NCI-H345 treated with DMSO at 0.1 percent for 48 hours (cell line): ENCODE results near the gene ABI3BP.

ENCODE experiments used
- DNase-seq: peaks from one replicate; lab custom pipeline; 2025; ENCODE audit not compliant: unreplicated experiment; lab: John Stamatoyannopoulos, UW

Gene ABI3BP

DNA sequence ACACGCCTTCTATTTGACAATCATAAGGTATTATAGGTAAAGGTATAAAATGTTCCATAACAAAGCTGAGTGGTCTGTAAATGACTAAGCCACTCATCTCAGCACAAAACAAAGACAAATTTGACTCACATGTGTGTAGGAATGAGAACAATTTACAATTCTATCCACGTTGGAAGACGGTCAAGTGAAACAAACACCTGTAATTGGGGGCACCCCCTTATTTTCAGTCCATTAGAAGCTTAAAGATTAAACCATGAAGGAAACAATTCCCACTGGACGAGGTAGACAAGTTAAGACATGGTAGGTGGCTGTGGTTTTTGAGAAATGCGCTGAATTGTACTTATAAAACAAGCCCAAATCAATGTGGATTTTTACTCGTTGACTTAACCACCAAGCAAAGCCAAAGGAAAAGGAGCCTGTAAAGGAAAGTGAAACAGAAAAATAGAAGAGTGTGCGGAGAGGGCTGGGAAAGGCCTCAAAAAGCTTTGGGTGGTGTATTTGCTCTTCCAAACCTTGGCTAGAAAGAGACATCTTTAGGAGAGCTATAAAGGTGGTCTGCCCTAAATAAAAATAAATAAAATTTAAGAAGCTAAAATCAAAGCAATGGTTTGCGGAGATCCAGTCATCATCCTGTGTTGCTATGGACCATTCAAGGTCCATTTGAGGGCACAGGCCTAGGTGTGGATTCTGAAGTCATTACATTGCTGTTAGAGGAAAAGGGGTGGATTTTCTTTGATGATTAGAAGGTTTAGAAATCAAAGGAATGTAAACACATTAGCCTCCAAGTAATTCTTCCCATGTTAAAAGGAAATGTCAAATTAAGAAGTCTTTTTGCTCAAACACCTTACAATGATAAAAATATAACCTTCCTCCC, 148.9 kb downstream of the ABI3BP start:
- no peak for DNase-seq

DNA sequence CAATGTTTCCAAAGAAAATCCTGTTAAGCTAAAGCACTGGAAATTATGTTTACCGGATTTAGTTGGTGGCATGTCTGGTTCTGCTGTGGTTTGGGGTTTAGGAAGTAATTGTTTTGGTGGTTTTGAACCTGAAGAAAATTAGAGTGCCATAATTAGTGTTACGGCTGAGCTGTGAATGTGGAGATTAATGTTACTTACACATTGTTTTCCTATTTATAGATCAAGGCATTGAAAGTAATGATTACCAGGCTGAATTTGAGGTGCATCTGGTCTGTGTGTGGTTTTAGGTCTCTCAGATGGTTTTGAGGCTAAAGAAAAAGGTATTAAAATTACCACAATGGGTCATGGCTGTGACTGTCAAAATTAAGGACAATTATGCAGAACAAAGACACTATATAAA, 155.1 kb downstream of the ABI3BP start:
- DNase-seq = no peak

DNA sequence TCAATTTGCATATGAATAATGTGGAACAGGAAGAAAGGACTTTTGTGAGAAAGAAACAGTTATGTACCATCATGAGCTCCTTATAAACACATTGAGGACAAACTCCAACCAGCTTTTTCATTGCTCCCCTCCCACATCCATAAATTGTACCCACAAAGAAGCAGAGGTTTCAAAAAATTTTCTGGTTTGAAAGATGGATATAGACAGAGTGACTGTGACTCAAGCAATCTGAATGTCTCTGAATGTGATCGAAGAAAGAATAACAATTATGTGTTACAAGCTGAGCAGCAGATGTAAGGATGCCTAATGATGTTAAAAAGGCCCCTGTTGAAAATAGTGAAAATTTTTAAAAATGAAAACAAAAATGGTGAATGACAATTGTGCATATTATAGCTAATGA, 156.6 kb downstream of the ABI3BP start:
- no peak for DNase-seq

DNA sequence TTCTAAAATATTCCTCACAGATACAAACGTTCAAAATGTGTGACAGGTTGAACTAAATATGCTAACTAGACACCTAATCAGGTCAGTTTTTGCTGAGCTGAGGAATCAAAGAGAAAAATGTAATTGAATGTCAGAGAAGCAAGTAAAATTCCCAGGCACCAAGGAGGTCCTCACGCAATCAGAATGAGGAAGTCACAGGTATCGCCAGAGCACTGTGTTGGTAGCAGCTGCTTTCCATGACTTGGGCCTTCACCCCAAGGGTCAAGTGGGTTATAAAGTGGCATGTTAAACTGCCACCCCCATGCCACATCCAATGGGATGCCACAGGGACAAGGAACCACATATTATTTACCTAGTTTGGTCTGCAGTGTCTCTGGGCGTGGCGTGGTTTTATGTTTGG, 158.9 kb downstream of the ABI3BP start:
- no peak for DNase-seq

DNA sequence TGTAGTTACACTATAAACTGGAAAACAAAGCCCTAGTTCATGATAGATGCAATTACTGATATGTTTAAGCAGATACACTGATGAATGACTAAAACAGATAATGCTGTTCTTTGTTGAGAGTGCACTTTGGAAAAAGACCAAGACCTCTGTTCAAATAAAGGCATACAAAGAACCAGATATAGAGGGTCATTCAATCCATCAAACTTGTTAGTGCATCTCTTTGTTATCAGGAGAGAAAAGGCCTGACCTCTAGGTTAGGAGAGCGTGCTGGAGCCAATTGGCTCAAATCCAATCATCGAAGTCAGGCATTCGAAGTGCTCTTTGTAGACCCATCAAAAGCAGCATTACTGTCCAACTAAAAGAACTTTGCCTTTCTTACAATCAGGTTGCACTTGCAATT, 159.7 kb downstream of the ABI3BP start:
- DNase-seq = peak; percentile 65

DNA sequence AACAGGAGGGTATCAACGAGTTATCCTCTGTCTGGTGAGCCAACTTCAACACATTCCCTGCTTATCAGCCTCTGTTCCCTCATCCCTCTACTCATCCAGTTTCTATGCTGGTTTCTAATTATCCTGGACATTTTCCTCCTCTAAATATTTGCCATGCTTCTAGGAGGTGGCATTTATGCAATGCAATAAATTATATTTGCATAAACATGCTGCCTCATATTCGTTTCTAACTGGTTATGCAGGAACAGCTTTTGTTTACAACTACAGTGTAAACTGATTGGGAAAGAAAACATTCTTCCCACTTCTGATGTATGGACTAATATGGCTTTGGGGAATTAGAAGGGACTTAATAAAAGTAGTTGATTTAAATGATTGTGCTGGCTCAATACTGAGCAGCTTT, 161.6 kb downstream of the ABI3BP start:
- DNase-seq = no peak

DNA sequence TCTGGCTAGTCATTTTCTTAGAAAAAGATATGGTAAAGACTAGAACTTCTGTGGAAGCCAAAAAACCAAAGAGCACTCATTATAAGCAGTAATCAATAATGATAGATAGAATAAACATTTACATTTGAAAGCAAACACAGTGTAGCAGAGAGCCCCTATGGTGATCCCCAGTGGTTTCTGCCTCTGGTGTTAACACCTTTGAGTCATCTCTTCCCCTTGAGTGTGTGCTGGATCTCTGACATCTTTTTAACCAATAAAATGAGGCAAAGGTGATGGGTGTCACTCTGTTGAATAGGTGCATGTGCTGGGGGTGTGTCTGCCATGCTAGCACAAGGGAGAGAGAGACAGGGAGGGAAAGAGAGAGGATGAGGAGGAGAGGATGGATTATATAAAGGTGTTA, 162.3 kb downstream of the ABI3BP start:
- DNase-seq = no peak

DNA sequence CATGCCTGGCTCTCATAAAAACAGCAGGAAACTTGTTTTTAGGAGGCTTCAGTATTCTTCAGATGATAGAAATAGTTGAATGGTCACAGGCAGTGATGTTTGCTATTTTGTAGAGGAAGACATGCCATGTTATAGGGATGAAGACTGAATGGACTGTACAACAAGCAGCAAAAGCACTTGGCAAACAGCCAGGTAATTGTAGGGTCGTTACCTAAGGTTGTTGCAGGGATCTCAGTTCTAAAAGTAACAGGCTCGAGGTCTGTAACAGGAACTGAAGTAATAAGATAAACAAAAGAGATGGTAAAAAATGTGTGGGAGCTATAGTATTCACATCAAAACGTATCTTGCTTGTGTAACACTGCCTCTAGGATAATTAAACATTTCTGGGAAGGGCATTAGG, 167.6 kb downstream of the ABI3BP start:
- DNase-seq = no peak

DNA sequence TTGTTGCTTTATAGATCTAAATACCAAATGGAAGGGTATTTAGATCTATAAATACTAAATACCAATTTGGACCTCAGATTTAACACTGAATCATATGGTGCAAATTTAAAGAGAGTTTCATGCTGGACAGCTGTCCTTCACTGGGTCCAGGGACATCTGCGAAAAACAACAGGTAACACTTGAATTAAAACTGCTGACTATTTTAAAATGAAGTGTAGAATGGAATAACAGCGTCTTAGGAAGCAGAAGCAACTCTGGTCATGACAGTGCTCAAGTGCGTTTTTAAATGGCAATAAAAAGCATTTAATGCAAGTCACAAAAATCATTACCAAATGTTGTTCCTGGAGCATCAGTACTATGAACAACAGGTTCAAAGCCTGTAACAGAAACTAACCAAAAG, 177.6 kb downstream of the ABI3BP start:
- no peak for DNase-seq

DNA sequence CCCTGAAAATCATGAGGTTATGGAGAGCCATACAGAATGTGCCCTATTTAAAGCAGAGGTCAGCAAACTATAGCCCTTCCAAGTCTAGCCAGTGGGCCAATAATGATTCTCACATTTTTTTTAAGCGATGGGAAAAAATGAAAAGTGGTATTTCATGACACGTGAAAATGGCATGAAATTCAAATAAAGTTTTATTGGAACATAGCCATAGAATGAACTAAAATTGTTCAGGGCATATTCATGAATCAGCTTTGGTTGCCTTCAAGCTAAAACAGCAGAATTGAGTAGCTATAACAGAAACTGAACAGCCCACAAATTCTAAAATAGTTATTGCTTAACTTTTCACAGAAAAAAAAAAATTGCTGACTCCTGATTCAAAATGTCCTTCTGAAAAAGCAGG, 179.4 kb downstream of the ABI3BP start:
- DNase-seq = no peak

DNA sequence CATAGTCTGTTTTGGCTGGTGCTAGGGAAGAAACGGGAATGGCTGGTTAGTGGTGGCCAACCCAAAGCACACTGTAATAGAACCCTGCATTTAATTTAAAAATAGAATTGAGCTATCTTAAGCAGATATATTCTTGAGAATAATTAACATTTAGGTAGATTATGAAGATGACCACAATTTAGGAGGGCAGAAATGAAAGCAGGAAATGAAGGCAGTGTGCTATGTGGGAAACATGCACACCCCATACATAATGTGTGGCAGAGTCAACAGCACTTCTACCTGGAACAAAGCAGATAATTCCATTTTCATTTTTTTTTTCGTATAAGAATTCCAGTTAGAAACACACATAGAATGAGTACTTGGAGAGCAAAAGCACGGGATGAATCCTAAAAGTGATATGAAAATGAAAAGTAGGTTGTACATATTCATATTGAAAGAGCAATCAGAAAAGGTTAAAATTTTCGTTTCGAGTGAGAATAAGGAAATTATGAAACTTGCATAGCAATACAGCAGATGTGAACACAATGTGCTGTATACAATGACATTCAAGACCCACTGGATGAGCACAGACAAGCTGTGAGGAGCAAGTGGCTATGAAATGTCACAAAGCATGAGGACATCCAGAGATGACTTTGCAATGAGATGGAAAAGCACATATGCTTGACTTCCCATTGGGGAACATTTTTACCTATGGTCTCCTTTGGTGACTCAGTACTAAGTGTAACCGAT, 181.3 kb downstream of the ABI3BP start:
- no peak for DNase-seq

DNA sequence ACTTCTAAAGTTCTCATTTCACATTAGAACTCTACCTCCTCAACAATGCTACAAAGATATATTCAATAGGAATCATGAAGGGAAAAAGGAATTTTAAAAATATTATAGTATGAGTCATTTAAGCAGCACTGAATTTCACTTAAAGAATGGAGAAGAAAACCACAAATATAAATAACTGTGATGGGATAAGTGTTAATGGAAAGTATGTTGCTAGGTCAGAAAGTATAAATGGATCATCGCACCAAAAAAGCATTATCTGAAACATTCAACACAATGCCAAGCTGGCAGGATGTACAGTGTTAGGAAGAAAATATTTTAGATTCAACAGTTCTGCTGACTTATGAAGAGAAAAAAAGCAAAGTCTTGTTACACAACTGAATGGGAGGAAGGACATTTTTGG, 182.6 kb downstream of the ABI3BP start:
- no peak for DNase-seq

DNA sequence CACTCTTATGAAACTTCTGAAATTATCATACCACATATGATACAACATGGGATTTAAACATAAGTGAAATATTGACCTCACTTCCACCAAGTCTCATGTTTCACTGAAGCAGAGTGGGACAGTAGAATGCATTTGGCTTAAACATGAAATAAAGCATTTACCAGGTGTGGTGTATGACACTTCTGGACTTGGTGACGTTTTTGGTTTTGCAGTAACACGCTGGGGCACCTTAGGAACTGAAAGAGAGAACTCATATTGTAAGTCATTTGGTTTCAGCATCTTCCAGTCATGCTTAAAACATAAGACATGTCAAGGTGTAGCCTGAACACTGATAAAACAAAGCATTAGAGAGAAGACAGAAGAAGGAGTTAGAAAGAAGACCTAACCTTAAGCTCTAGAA, 188.6 kb downstream of the ABI3BP start:
- no peak for DNase-seq

DNA sequence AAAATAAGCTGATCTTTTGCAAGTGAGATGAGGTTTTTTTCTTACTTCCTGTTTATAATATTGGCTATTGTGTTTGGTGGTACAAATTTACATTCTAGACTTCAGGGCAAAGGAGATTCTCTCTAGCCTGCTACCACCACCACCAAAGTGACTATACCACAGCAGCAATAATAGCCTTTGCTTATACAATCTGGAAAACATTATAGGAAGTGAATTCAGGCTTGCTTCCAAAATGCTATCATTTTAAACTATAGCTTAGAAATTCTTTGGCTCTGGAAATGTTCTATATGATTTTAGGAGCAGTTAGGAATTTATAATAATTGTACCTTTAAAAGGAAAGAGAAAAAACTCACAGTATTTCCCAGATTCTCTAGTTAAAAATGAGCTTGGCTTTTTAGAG, 189.5 kb downstream of the ABI3BP start:
- no peak for DNase-seq

DNA sequence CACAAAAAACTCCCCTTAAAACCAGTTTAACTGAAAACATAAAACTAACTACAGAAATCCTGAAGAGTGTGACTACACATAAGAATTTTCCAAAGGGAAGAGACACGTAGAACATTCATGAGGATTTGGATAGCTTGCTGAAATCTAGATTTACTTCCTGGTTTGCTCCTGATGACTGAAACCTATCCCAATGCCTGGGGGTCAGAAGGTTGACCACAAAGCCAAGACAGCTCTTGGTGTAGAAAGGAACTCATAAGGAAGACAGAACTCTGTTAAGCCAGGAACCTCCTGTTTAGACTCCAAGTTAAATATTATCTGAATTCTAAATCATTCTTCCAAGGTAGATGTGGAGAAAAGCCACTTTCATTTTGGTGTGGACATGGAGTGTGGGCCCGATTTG, 191.1 kb downstream of the ABI3BP start:
- no peak for DNase-seq

DNA sequence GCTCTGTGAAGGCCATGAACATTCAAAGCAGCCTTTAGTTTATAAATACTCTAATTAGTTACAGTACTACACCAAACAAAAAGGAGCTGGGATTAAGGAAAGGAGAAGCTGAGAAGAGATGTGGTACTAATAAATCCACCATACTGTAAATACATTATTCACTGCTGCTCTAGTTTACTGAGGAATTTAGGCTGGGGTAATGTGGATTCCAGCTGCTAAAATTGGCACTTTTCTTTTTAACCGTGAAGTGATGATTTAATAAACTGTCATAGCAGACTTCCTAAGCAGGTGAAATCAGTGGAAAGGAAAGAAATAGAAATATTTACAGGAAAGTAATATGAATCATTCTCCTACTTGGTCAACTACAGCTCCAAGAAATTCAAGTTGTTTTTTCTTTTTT, 195.2 kb downstream of the ABI3BP start:
- DNase-seq = no peak

DNA sequence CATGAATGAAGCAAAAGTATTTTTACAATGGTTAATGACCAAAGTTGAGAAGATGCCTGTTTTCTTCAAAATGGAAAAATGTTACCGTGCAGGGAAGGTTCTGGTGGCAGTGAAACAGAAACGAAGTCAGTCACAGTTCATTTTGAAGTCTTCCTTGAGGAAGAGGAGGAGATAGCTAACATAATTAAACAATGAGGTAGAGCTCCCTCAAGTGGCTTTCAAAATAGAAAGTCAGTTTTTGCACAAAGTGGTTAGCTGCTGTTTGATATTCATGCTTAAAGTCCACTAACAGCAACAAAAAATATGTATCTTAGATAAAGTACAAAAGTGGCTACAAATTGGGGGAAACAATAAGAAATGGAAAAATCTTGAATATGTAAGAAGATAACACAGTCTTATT, 196.7 kb downstream of the ABI3BP start:
- no peak for DNase-seq

DNA sequence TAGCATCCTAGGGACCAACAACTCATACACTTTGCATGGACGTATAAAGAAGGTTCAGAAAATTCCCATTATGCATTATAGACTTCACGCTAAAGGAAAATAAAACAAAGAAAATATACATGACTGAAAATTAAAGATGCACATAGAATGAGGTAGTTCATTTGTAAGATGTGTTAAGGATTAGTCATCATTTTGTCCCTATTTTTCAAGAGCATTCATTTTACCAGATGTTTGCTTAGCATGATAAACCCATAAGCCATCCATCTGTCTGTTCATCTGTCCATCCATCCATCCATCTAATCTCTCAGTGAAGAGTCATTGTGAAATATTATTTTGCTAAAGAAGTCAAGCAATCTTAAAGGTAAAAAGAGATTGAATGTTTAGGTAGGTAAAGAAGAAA, 203.6 kb downstream of the ABI3BP start:
- no peak for DNase-seq

DNA sequence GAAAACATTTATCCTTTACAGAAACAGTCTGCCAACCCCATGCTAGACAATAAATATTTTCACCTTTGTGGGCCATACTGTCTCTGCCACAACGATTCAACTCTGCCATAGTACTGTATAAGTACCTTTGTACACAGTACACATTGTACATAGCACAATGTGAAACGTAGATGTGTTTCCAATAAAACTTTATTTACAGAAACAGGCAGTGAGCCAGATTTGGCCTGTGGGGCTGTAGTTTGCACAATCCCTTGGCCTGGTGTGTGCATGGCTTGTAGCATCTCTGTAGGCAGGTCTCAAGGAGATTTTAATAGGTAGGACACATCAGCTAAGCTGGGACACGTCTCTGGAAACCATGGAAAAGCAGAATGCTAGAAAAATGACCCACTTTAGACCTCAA, 209.6 kb downstream of the ABI3BP start:
- DNase-seq = no peak

DNA sequence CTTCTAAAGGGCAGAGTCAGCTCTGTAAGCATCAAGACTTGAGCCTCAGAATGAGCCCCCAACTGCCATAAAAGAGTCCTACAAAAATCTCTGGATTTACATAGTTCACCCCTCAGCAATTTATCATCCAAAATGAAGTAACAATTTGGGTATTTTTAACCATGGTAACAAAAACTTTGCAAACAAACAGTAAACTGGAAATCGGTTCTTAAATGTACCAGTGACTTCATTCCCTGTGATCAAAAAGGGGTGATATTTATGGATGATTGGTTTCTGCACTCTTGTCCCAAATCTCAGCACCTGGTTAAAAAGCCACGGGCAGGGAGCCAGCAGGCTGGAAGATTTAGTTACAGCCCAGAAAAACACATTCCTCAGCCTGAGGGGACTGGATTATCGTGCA, 210.3 kb downstream of the ABI3BP start:
- DNase-seq = no peak

DNA sequence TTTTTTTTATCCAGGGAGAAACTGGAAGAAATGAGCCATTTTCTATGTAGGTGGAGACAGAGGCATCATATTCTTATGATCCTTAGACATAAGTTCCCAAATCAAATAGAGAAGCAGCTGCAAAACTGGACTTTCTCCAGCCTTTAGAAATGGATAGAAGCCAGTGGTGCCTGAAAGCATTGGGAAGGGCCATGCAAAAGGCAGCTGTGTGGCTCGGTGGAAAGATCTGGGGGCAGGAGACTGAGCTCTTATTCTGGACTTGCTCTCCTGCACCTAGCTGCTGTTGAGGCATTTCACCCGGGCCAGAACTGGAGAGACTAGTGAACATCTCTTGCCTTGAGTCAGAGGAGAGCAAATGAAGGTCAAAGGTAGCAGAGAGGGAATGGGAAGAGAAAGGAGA, 210.9 kb downstream of the ABI3BP start:
- DNase-seq = no peak

DNA sequence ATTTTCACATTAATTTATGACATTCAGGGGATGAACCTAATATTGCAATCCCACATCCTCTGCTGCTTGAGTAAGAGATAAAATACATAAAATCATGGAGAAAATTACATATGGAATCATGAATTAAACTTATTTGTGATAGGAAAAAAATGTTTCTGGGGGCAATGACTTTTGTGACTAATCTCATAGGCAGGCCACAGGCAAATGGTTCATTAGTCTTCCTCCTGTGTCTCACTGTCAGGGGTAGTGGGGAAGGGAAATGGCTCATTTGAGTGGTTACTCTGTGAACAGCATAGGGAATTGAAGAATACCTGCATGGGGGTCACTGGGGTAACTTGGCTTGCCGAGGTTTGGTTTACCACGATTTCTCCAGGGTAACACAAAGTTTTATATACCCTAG, 211.9 kb downstream of the ABI3BP start:
- no peak for DNase-seq
